NCI-H2029 (cell line): ENCODE results near the gene DIP2C.
"Not testable (repeated sequence)": the region's sequence is repeated elsewhere in the genome, so short reads cannot be mapped to it uniquely, and the experiment has no call there.

Experiments used
- DNase-seq: peaks from one replicate; lab custom pipeline; 2025; lab: John Stamatoyannopoulos, UW

DIP2C gene

DNA sequence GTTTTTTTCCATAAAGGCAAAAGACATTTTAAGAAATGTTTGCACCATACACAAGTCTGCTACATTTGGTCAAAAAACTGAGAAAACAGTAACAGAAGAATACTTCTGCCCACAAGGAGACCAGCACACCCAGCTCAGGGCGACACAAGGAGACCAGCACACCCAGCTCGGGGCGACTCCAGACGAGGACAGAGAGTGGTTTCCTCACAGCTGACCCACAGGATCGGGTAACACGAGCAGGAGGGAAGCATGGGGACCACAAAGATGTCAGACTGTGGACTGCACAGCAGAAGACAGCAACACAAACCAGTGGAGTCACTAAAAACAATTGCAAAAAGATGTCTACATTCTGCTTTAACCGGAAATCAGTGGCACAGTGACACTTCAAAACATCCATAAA lies 237.6 kb downstream of the DIP2C start:
- no peak for DNase-seq

DNA sequence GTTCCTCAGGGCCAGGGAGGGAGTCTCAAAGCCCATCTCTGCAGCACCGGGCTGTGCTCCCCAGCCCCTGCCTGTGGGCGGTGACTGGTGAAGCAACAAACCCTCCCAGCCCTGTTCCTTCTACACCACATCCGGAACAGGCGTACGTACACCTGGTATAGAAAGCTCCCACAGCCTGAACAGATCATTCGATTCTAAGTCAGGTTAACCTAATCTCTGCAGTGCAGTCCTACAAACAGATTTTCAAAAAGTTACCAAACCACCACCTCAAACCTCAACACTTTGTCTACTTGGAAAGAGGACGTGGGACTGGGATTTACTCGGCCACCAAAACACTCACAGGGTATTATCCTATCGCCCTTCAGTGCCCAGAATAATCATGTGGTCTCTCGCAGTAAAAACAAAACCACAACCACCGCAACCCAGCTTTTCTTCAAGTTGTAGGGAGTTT lies 238.4 kb downstream of the DIP2C start:
- DNase-seq: no peak

DNA sequence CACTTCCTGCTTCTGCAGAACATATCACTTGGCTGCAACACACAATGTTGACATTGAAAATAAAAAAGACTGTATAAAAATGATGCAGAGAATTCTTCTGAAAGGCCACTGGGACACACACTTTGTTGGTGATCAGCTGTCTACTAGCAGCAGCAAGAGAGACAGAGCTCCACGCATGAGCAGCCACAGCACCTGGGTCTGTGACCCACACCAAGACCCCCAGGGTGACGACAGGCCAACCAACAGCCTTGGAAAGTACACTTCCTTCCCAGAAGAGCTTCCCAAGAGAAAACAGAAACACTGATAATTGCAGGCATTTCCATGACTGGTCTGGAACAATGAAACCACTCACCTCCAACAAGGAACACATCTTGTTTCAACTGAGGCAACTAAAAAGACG lies 239.0 kb downstream of the DIP2C start:
- no peak for DNase-seq

DNA sequence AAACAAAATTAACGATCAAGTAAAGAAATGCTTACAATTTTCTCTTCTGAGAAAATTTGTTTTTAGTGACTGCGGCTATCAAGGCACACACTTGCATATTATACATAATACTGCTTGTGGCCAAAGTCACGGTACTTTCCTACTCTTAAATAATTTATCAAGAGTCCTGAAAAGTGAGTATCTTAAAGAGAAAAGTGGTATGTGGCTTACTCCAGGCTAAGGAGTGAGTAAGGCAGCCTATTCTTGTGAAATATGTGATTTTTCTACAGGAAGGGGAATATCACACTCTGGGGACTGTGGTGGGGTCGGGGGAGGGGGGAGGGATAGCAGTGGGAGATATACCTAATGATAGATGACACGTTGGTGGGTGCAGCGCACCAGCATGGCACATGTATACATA lies 240.1 kb downstream of the DIP2C start:
- DNase-seq: not testable (repeated sequence)

DNA sequence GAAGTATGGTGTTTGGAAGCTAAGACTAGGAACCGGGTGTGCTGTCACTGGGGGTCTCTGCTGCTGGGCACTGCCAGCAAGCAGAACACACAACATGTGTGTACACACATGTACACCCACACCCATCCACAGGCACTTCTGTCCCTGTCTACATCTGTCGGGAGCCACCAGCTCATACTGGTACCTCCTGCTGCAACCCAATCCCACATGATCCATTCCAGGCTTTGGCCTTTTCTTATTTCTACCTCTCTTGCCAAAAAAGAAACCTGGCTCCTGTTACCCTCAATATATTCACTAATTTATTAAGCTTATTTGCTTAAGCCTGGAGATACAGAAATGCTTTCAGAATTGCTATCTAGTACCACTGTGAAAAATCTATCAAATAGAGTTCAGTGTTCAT lies 246.0 kb downstream of the DIP2C start:
- DNase-seq: no peak

DNA sequence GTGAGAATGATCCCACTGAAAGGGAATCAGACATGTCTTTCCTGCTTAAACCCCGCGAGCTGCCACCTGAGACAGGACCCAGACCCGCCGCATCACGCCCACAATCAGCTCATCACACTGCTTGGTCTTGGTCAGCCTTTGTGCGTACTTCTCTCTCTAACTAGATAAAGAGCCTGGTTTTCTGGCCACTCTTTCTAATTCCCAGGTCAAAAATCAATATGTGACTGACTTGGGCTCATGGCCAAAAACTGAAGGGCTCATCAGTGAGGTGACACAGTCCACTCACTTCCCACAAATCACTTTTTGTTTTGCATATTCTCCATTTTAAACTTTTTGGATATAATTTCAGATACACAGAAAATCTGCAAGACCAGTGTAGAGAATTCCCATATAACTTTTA lies 247.3 kb downstream of the DIP2C start:
- DNase-seq: no peak

DNA sequence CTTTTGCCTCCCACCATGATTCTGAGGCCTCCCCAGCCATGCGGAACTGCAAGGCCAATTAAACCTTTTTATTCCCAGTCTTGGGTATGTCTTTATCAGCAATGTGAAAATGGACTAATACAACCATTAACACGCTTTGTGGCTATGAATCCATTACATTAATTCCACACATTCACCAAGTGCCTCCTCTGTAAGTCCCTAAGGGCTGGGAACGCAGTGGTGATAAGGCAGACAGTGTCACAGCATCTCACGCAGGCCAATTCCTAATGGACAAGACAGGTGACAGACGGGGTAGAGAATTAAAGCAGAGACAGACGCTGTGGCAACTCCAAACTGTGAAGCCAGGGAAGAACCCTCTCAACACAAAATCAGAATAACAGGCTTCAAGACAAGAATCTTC lies 247.8 kb downstream of the DIP2C start:
- no peak for DNase-seq

DNA sequence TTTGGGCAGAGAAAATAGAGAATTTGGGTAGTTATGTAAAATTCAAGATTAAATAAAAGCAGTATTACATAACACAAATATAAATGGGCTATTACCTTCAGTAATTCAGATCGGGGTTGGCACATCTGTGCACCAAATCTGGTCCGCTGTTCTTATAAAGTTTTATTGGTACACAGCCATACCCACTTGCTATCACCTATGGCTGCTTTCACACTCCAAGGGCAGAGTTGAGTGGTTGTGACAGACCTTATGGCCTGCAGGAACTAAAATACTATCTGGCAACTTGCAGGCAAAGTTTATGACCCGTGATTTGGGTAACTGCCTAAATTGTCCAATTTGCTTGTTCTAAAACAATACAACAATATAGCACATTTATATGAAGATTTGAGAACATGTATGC lies 249.3 kb downstream of the DIP2C start:
- DNase-seq: no peak

DNA sequence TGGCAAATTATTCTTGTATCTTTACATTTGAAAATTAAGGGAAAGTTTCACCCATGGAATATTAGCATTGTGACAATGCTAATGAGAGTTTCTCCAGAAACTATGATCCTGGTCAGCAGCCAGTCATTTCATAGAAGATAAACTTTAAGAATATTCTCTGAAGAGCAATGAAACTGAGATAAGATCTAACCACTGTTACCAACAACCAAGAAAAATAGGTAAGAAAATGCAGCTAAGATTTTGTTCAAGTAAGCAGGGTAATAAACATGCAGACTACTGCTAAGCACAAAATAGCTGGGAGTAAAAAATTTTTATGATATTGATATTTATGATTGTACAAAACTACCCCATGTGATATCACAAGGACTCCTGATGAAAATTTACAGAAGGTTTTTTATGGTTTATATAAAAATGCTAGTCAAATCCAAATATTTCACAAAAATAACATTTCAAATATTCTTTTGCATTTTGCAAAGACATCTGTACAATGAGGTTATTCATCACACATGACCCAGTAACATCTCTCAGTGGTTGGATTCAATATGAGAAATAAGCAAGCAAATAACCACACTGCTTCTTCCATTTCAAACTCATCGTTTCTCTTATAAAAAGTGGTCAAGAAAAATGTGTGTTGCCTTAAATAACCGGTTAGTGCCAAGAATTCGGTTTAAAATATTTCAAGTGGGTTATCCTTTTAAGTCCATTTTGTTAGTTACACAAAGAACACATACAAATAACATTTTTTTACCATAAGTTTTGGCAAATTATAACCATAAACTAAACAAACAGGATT lies 251.6 kb downstream of the DIP2C start:
- no peak for DNase-seq

DNA sequence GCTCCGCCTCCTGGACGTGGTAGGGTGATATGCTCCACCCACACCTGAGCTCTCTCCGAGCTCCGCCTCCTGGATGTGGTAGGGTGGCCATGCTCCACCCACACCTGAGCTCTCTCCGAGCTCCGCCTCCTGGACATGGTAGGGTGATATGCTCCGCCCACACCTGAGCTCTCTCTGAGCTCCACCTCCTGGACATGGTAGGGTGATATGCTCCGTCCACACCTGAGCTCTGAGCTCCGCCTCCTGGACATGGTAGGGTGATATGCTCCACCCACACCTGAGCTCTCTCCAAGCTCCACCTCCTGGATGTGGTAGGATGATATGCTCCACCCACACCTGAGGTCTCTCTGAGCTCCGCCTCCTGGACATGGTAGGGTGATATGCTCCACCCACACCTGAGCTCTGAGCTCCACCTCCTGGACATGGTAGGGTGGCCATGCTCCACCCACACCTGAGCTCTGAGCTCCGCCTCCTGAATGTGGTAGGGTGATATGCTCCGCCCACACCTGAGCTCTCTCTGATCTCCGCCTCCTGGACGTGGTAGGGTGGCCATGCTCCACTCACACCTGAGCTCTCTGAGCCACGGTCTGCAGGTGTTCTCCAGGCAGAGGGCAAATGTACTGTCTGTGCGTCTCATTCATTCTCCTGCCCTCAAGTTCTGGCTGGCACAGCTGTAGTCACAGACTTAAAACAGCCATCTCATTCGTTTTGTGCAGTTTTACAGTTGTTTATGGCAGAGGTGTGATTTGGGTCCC lies 252.4 kb downstream of the DIP2C start:
- DNase-seq: no peak

DNA sequence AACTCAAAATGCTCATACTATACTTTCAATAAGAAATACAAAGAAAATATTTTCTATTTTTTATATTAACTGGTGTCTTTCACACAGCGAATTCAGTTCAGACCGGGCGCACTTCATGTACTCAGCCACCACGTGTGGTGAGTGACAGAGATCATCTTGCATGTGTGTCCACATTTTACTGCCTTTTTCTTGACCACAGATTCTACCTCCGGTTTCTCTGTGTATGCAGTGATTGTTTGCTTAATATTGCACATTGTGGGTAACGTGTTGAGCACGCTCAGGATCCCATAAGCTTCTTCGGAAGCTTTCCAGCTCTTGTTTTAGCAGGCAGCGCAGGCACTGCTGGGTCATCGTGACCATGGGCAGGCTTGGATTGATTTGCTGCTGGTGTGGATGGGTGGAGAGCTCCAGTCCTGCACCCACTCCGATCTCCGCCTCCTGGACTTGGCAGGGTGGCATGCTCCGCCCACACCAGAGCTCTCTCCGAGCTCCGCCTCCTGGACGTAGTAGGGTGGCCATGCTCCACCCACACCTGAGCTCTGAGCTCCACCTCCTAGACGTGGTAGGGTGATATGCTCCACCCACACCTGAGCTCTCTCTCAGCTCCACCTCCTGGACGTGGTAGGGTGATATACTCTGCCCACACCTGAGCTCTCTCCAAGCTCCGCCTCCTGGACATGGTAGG lies 253.3 kb downstream of the DIP2C start:
- DNase-seq: no peak

DNA sequence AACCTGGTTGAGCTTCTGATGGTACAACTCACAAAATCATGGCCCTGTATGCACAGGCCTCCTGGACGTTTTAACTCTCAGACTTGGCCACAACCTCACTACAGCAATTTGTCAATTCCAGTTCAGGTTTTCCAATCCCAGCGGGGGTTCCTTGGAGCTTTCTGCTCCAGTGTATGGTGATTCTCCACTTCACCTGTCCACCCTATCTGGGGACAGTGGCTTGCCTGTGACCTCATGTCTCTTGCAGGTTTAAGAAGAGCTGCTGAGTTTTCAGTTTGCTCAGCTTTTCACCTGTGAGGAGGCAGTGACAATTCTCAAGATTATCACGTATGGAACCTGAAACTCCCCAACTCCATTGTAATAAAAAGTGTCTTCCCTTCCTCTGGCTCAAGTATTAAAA lies 254.1 kb downstream of the DIP2C start:
- DNase-seq: no peak

DNA sequence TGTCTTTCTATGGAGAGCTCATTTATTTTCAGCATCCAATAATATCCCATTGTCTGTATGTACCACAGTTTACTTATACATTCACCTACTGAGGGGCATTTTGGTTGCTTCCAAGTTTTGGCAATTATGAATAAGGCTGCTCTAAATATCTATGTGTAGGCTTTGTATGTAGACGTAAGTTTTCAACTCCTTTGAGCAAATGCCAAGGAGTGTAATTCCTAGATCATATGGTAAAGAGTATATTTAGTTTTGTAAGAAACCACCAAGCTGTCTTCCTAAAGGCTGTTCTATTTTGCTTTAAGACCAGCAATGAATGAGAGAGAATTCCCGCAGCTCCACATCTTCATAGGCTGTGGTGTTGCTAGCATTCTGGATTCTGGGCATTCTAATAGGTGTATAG lies 259.8 kb downstream of the DIP2C start:
- no peak for DNase-seq

DNA sequence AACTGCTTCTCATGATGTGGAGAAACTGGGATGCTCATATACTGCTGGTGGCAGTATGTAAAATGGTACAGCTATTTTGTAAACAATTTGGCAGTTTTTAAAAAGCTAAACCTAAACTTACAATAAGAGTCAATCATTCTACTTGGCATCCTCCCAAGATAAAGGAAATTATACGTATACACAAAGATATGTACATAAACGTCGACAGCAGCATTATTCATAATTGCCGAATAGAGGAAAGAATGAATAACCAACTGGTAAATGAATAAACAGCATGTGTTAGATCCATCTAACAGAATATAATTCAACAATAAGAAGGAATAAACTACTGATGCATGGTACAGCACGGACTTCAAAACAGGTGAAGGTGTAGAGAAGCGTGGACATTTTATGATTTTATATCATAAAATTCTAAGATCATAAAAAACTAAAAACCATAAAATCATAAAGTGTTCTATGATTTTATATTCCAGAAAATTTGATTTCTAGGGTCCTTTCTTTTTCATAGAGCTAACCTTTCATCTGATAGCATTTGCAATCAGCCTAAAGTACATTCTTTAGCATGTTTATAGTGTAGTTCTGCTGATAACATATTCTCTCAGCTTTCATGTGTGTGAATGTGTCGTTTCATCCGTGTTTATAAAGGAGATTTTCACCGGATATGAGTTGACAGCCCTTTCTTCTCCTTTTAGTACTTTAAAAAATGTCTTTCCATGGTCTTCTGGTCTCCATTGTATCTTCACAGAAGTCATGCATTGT lies 261.5 kb downstream of the DIP2C start:
- no peak for DNase-seq

DNA sequence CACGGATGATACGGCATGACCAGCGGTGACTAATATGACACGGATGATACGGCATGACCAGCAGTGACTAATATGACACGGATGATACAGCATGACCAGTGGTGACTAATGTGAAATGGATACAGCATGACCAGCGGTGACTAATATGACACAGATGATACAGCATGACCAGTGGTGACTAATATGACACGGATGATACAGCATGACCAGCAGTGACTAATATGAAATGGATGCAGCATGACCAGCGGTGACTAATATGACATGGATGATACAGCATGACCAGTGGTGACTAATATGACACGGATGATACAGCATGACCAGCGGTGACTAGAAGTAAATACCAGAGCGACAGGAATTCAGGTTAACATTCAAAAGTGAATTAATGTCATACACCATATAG lies 264.1 kb downstream of the DIP2C start:
- not testable (repeated sequence) for DNase-seq

DNA sequence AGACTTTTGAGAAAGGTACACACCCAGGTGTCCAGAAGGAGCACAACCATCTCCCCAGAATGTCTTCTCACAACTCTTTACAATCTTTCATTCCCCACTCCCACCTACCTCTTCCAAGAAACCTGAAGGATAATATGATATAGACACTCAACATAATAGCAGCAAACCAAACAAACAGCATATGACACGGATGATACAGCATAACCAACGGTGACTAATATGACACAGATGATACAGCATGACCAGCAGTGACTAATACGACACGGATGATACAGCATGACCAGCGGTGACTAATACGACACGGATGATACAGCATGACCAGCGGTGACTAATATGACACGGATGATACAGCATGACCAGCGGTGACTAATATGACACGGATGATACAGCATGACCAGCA lies 264.7 kb downstream of the DIP2C start:
- not testable (repeated sequence) for DNase-seq

DNA sequence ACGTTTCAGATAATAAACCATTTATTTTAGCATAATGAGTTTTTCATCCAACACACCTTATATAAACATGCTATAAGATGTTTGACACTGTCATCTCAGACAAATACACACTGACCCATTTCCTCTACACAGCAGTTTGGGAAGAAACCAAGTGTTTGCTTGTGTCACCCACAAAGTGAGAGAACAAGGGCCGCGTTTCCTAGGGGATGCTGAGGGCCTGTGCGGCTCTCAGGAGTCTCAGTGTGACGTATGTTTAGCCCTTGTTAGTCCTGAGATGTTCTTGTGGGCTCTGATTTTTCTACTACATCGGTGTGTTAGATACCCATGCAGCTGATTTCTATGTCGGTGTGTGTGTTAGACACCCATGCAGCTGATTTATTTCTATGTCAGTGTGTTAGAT lies 266.3 kb downstream of the DIP2C start:
- no peak for DNase-seq

DNA sequence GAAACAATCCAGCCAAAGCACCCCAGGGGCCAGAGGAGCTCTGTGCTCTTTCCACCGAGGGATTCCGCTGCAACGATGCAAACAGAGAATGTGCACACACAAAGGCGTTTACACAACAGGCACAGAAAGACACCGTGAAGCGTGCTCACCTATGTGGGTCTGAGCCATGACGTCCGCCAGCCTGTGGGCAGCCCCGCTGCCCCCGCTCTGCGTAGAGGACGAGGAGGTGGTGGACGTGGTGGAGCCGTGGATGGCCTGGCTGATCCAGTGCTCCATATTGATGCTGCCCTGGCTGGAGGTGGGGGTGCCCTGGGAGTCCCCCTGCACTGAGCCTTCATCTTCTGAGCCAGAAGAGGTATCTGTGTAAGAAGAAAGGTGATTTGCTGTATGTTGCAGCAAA lies 266.8 kb downstream of the DIP2C start:
- no peak for DNase-seq

DNA sequence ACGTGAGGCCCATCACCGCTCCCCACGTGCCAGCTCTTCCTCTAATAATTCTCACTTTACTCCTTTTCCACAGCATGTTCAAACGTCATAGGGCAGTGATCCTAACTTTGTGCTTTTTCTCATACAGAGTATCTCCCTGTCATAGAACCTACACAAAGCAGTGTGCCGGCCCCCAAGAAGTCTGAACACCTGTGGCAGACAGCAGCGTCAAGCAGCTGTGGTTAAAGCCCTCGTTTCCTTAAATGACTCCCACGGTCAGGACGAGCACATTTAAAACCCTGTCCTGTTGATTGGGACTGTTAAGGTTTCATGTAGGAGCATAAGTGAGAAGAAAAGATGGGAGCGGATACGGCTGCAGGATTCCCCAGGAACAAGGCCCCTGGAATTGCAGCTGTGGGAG lies 267.2 kb downstream of the DIP2C start:
- no peak for DNase-seq

DNA sequence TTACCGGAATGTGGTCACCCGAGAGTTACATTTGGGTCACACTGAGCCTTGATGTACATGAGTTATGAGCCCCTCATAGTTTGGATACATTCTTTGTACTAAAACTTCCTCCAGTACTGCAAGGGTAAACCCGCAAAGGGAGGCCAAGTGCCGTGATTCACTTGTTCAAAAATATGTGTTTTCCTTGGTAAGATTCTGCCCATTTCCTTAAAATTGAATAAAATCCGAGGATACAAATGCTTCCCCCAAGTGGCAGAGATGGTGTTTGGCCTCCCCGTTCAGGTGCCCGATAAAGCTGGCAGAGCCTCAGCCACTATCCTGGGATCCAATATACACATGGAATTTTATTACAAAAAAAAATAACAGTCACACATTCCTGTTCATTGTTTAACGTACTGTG lies 268.3 kb downstream of the DIP2C start:
- DNase-seq: no peak

DNA sequence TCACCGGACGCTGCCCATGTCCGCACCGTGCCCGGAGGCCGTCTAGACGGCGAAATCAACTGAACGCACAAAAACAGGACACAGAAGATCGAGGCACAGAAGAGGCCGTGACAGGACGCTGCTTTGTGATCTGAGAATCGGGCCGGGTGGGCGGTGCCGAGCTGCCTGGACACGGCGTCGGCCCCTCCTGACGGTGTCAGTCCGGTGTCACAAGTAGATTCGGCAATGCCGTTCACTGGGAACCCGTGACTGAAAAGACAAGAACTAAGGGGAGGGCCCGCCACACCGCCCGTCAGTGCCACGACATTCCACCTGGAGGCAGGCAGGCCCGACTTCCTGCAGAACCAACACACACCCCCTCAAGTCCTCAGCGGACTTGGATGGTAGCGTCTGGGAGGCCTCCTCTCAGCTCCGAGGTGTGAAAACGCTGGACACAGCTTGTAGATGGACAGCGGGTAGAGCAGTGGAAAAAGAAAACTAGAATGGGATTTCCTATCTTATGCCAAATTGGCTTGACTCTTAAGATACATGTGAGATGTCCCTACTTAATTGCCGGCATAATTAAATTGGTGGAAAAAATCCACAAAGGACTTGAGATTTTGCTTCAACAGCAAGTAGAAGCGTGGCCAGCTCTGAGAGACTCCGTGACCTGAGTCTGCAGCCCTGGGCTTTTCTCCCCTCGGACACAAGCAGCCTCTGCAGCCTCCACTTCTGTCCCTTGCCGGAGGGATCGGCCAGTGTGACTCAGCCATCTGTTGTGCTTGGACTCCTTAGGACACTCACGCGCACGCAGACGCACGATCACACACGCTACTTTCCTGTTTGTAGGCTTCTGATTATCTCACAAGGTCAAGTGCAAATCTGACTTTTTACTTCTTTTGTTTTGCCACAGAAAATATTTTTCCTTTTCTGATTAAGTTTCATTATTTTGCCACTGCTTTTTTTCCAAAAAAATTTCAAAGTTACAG lies 269.0 kb downstream of the DIP2C start:
- no peak for DNase-seq
